ENCODE measurements around the gene TANC2.

The TANC2 gene

DNA sequence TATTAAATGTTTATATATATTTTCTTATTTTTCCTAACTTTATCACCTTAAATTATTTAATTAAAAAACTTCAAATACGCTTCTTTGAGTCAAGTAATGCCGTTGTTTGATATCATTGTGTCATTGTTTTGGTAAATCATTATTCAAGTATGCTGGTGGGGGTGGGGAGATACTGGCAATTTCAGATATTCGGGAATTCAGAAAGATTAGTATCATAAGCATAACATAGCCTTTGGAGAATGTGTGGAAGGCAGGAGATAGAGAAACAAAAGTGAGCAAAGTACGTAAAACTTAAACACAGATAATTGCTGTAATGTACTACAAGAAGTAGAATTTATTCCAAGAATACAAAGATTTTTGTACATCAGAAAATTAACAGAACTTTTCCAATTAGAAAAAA is 49.8 kb downstream of the TANC2 start:
- DNase-seq = no peak

All from NCI-H2081 (cell line).